Psoas muscle (tissue), 8 donors: Measurements from ENCODE around the gene TRIM59. TPM values are rescaled to one million over a fixed set of nuclear protein-coding genes. Genes with fewer than 3 reads are reported as not detected.

Experiments used
- ATAC-seq, 4 donors: fragments of 200-7000 bp; cut with Tn5 transposase; one replicate each; pipeline ENCODE4 v1.9.1; 2020; ENCODE audit warnings: moderate library complexity in 3 of 4, mild to moderate bottlenecking in 2 of 4
- DNase-seq, 2 donors: peaks; one replicate each; pipeline ENCODE4 v3.0.0-alpha.2; 2020
- H3K27ac ChIP-seq: fragments of 200-600 bp; one replicate; pipeline ENCODE4 v1.8.0; 2022
- H3K27me3 ChIP-seq, 3 donors: fragments of 200-600 bp in 1 of 3; one replicate each; pipeline versions ENCODE4 v1.6.1 to v1.8.0; 2013 to 2022; ENCODE audit warnings: low read length in 2 of 3, mild to moderate bottlenecking in 2 of 3, moderate library complexity in 1 of 3; ENCODE audit not compliant: insufficient read depth in 3 of 3
- H3K36me3 ChIP-seq, 2 donors: fragments of 200-600 bp in 1 of 2; one replicate each; pipeline versions ENCODE4 v1.6.1 to v1.8.0; 2013 to 2022; ENCODE audit warnings: low read depth in 1 of 2, mild to moderate bottlenecking in 1 of 2, moderate library complexity in 1 of 2; ENCODE audit not compliant: insufficient read depth in 1 of 2
- H3K4me1 ChIP-seq: fragments of 200-600 bp; one replicate; pipeline ENCODE4 v1.8.0; 2022
- H3K4me3 ChIP-seq: fragments of 200-600 bp; one replicate; pipeline ENCODE4 v1.8.0; 2022; ENCODE audit warnings: mild to moderate bottlenecking
- H3K9me3 ChIP-seq: fragments of 200-600 bp; one replicate; pipeline ENCODE4 v1.8.0; 2022
- CTCF ChIP-seq: fragments of 200-600 bp; IDR thresholded peaks from one replicate; pipeline ENCODE4 v1.8.0; 2022; ENCODE audit warnings: antibody characterized with exemption
- WGBS, 3 donors: extraction: QIAGEN DNeasy Blood & Tissue Kit; methylation state at CpG; one replicate each; pipeline versions ENCODE4 v1.1.6 to v1.1.7; 2013; 5-methylcytosine and 5-hydroxymethylcytosine counted together
- intact Hi-C, 2 donors: fragments of 100-400 bp; cut with DNase I; formaldehyde crosslinking; loops; one replicate each; pipeline versions ENCODE4 v1.11.0 to v1.14.2; 2022
- polyA plus RNA-seq, 3 donors: library from polyadenylated mRNA; stranded (reverse); fragments of 200-250 nt; gene quantifications; one replicate each; pipeline ENCODE4 v1.2.3, GENCODE V29; 2013
- total RNA-seq, 4 donors: library from RNA; stranded (reverse); fragmentation: NEBNext Ultra II Directional in 2 of 4; extraction: Animal tissue kit (Norgen Biotek cat#: 25700) in 2 of 4; gene quantifications; one replicate each; pipeline versions ENCODE4 v1.2.1 to v1.2.4, GENCODE V29; 2021 to 2023
- donor health status: healthy with polysubstance abuse.
- donor health status: DM: no; HTN: no; CAD: no; lungs with moderate emphysema.
- donor health status: Bipolar disorder and iron deficiency.
- donor health status: healthy.
- donor health status: DM: yes; HTN: yes; CAD: no.
- donor health status: DM: no; HTN: no; CAD: no.
- donor health status: DM: no; HTN: no; CAD: no.
- donor health status: DM: yes; HTN: yes; CAD: no.

TRIM59 gene
- total and polyA plus RNA-seq, 7 donors = 0.05 to 0.81 (median 0.21) TPM

- WGBS, 3 donors = 0 to 1% (median 1%) methylated on average over 41 to 51 of the region's 51 CpGs
- Histone ChIP-seq H3K4me3 (peak overlapping the region; percentile 76), H3K4me1 (peaks cover 17% of the 10 kb centered on the region), H3K9me3 (no peaks in the 10 kb centered on the region), H3K36me3 (peaks cover 0 to 8% of the 10 kb centered on the region in 2 donors), H3K27ac (peak overlapping the region; percentile 83), H3K27me3 (no peaks in the 10 kb centered on the region)
- no peak for TF ChIP-seq CTCF
- intact Hi-C loops = loop anchor here in 1 of 2 donors (10.0 kb wide), 1 partner anchor 576 kb away; no protein-coding TSS in a partner anchor
- DNase-seq (peak in 1 of 2 donors; percentile 55), ATAC-seq (peak in 2 of 4 donors; percentile 2 to 9)
These were observed 48.9 kb downstream of the TRIM59 start for GRCh38 chr3:160400702-160401150.

- ATAC-seq (peak; percentile 3 to 37 (median 26)), DNase-seq (peak; percentile 39 to 65)
- H3K4me3 ChIP-seq = peak overlapping the region; percentile 76
- H3K36me3 ChIP-seq = peaks cover 0 to 8% of the 10 kb centered on the region in 2 donors
- no peak for TF ChIP-seq CTCF
- H3K27me3 ChIP-seq = no peaks in the 10 kb centered on the region
- no peaks in the 10 kb centered on the region for H3K9me3 ChIP-seq
- intact Hi-C loops = loop anchor here in 1 of 2 donors (10.0 kb wide), 1 partner anchor 575 kb away; no protein-coding TSS in a partner anchor
- H3K27ac ChIP-seq = peak overlapping the region; percentile 83
- H3K4me1 ChIP-seq = peaks cover 17% of the 10 kb centered on the region
- 0% methylated on average over 48 to 49 of the region's 49 CpGs for WGBS, 3 donors
These were observed 49.4 kb downstream of the TRIM59 start for GRCh38 chr3:160400030-160400701.

- Histone ChIP-seq H3K4me3 (peak within 1 kb of the TSS; percentile 76), H3K4me1 (peaks cover 17% of the 10 kb centered on the region), H3K9me3 (no peaks in the 10 kb centered on the region), H3K36me3 (peaks cover 0 to under 1% of the 10 kb centered on the region in 2 donors), H3K27me3 (no peaks in the 10 kb centered on the region), H3K27ac (peak within 1 kb of the TSS; percentile 83)
- intact Hi-C loops = loop anchor here in 1 of 2 donors (10.0 kb wide), 1 partner anchor 575 kb away; no protein-coding TSS in a partner anchor
- WGBS, 3 donors = 0% methylated on average over 58 to 63 of the region's 63 CpGs
- peak; percentile 99 to 100 (median 99) for ATAC-seq
- DNase-seq = peak; percentile 94 to 97
- no peak for TF ChIP-seq CTCF
These were observed 50.2 kb downstream of the TRIM59 start, which contains the start of the genes IFT80 and SMC4 for GRCh38 chr3:160399125-160400029. TSS of gene IFT80 (minus strand) at chr3:160399225. CDS start at chr3:160384600, 14,625 bp downstream. TSS of gene SMC4 (plus strand) at chr3:160399650. CDS start at chr3:160400827, 1,177 bp downstream.

- DNase-seq = no peak
- H3K4me1 ChIP-seq = peaks cover 14% of the 10 kb centered on the region
- intact Hi-C loops = no loop called here
- H3K27ac ChIP-seq = peak overlapping the region; percentile 83
- peak overlapping the region; percentile 76 for H3K4me3 ChIP-seq
- TF ChIP-seq CTCF = peak; percentile 9
- H3K27me3 ChIP-seq = no peaks in the 10 kb centered on the region
- 0% methylated on average over 9 of the region's 9 CpGs for WGBS, 3 donors
- no peaks in the 10 kb centered on the region for H3K36me3 ChIP-seq
- H3K9me3 ChIP-seq = no peaks in the 10 kb centered on the region
- ATAC-seq = peak in 3 of 4 donors; percentile 3 to 23 (median 16)
These were observed 50.8 kb downstream of the TRIM59 start for GRCh38 chr3:160398820-160399124.
